Stimulated activated CD4-positive, alpha-beta T cell treated with anti-CD3 and anti-CD28 coated beads, Interleukin-4, amount 100 ng/mL, for 4 hours (primary cell): Measurements from ENCODE around the gene FGF4.

Experiments used
- DNase-seq, 2 experiments: peaks; one replicate each; pipeline ENCODE4 v3.0.0-alpha.2; 2020

FGF4 gene

GRCh38 chr11:69807106-69807815 lies 32.1 kb upstream of the FGF4 start:
- no peak for DNase-seq

- no peak for DNase-seq
These were observed 29.8 kb upstream of the FGF4 start for GRCh38 chr11:69804769-69805508.

GRCh38 chr11:69803604-69804218 lies 28.6 kb upstream of the FGF4 start:
- no peak for DNase-seq

GRCh38 chr11:69803022-69803421 lies 27.9 kb upstream of the FGF4 start:
- DNase-seq: no peak

GRCh38 chr11:69802590-69802989 lies 27.4 kb upstream of the FGF4 start:
- no peak for DNase-seq

- DNase-seq: peak; percentile 7 to 24
These were observed 26.6 kb upstream of the FGF4 start for GRCh38 chr11:69801513-69802335.

- no peak for DNase-seq
These were observed 25.1 kb upstream of the FGF4 start for GRCh38 chr11:69800278-69800677.

- no peak for DNase-seq
These were observed 24.4 kb upstream of the FGF4 start for GRCh38 chr11:69799582-69799981.

- no peak for DNase-seq
These were observed 24.0 kb upstream of the FGF4 start for GRCh38 chr11:69799097-69799496.

- DNase-seq: no peak
These were observed 22.8 kb upstream of the FGF4 start for GRCh38 chr11:69797737-69798528.

GRCh38 chr11:69797156-69797555 lies 22.0 kb upstream of the FGF4 start:
- no peak for DNase-seq

- no peak for DNase-seq
These were observed 20.9 kb upstream of the FGF4 start for GRCh38 chr11:69796063-69796462.

- DNase-seq: no peak
These were observed 16.4 kb upstream of the FGF4 start for GRCh38 chr11:69791276-69792180.

GRCh38 chr11:69788956-69789355 lies 13.8 kb upstream of the FGF4 start:
- no peak for DNase-seq

- DNase-seq: no peak
These were observed 12.8 kb upstream of the FGF4 start for GRCh38 chr11:69787906-69788305.

GRCh38 chr11:69787457-69787856 lies 12.3 kb upstream of the FGF4 start:
- DNase-seq: no peak

- no peak for DNase-seq
These were observed 6.1 kb upstream of the FGF4 start for GRCh38 chr11:69781241-69781640.

GRCh38 chr11:69778373-69778772 lies 3.2 kb upstream of the FGF4 start:
- no peak for DNase-seq

GRCh38 chr11:69774354-69775162 lies 583 bp downstream of the FGF4 start:
- no peak for DNase-seq

GRCh38 chr11:69773626-69774353 lies 1.4 kb downstream of the FGF4 start:
- no peak for DNase-seq
